AG09319 (cell line): ENCODE results near the gene SCARB1.

ENCODE experiments used
- DNase-seq: peaks from one replicate; pipeline ENCODE4 v3.0.0-alpha.2; 2010; ENCODE audit warnings: low read depth; ENCODE audit errors: extremely low read depth
- TF ChIP-seq, protein P1 (sequence below): IDR thresholded peaks from 2 replicates; pipeline ENCODE4 v1.5.1; 2011; ENCODE audit warnings: low read depth, mild to moderate bottlenecking, inconsistent platforms, low read length, moderate library complexity

The SCARB1 gene

GRCh38 chr12:124756760-124757159 lies 106.9 kb downstream of the SCARB1 start:
- TF ChIP-seq, protein P1, sequence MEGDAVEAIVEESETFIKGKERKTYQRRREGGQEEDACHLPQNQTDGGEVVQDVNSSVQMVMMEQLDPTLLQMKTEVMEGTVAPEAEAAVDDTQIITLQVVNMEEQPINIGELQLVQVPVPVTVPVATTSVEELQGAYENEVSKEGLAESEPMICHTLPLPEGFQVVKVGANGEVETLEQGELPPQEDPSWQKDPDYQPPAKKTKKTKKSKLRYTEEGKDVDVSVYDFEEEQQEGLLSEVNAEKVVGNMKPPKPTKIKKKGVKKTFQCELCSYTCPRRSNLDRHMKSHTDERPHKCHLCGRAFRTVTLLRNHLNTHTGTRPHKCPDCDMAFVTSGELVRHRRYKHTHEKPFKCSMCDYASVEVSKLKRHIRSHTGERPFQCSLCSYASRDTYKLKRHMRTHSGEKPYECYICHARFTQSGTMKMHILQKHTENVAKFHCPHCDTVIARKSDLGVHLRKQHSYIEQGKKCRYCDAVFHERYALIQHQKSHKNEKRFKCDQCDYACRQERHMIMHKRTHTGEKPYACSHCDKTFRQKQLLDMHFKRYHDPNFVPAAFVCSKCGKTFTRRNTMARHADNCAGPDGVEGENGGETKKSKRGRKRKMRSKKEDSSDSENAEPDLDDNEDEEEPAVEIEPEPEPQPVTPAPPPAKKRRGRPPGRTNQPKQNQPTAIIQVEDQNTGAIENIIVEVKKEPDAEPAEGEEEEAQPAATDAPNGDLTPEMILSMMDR = no peak
- no peak for DNase-seq

DNA sequence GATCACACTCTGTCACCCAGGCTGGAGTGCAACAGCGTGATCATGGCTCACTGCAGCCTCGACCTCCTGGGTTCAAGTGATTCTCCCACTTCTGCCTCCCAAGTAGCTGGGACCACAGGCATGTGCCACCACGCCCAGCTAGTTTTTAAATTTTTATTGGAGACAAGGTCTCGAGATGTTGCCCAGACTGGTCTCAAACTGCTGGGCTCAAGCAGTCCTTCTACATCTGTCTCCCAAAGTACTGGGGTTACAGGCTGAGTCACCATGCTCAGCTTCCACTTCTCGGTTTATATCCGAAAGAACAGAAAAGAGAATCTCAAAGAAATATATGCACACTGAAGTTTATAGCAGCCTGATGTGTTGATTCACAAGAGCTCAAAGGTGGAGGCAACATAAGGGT lies 107.5 kb downstream of the SCARB1 start:
- no peak for DNase-seq
- TF ChIP-seq, protein P1 = no peak

GRCh38 chr12:124755801-124756148 lies 107.9 kb downstream of the SCARB1 start:
- no peak for DNase-seq

DNA sequence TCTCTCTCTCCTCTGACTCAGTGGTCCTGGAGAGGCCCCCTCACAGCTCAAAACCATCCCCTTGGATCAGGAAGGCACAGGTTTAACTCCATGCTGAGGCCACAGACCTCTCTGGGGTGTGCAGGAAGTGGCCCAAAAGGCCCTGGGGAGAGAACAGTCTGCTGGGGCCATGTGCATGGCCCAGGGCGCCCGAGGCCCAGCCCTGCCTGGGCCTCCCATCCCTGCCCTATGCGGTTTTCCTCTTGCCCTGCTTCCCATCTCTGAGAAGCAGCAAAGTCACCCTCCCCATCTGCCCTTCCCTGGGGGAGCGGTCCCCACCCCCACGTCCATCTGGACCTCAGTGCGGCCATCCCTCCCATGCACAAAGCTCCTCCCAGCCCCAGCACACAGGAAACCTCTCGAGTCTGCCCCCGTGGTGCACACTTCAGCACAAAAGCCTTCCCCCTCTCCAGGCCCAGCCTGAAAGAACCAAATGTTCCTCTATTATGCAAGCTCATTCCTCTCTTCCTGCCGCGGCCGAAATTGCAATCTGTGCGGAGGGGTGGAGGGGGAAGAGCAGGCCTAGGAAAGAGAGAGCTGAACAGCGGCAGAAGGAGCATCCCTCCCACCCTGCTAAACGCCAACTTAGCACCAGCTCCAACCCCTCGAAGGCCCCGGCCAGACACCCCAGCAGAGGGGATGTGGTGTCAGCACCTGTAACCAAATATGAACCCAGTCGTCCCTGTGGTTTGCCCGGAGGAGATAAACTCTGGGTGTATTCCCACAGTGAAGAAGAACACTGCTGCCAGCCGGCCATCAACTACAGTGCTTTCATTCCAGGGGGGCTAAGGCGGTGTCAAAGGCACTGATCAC lies 108.5 kb downstream of the SCARB1 start:
- no peak for DNase-seq
- TF ChIP-seq, protein P1 = no peak

More at GRCh38 chr12:124755801-124756148, 107.9 kb downstream of the SCARB1 start:
- TF ChIP-seq, protein P1 = no peak

DNA sequence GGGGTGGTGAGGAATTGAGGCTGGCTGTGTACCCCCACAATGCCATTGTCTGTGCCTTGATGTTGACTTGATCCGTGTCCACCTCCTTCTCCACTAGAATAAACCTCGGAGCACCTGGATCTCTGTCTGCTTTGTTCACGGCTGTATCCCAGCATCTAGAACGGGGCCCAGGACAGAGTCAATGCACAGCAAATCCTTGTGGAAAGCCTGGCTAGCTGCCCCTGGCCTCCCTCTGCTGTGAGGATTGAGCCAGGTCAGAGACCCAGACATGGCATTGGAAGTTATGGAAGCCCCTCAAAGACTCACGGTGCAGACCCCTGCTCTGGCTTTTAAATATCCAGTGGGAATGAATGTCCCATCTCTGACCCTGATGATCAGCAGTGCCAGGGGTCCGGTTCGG lies 109.2 kb downstream of the SCARB1 start:
- no peak for DNase-seq
- TF ChIP-seq, protein P1 = no peak

GRCh38 chr12:124753993-124754392 lies 109.7 kb downstream of the SCARB1 start:
- no peak for DNase-seq
- TF ChIP-seq, protein P1 = no peak

- TF ChIP-seq, protein P1 = no peak
- DNase-seq = no peak
Measured at GRCh38 chr12:124753228-124753591, 110.5 kb downstream of the SCARB1 start.
